Spleen (tissue), 11 donors: ENCODE data around the gene ANO4. TPM values are rescaled to one million over a fixed set of nuclear protein-coding genes. Genes with fewer than 3 reads are reported as not detected.

Source experiments
- DNase-seq: peaks from one replicate; pipeline ENCODE4 v3.0.0-alpha.2; 2020
- H3K27ac ChIP-seq, 8 donors: fragments of 200-600 bp; sonication (generic) in 7 of 8; 1 replicate in 4 of 8; 2 replicates in 4 of 8; pipeline versions ENCODE4 v1.5.0 to v1.8.0; 2016 to 2021; ENCODE audit warnings: inconsistent platforms in 4 of 8, mild to moderate bottlenecking in 4 of 8, moderate library complexity in 1 of 8
- H3K27me3 ChIP-seq, 7 donors: fragments of 200-600 bp; sonication (generic) in 6 of 7; replicated peaks in 1 of 7; 1 replicate in 4 of 7; 2 replicates in 3 of 7; pipeline versions ENCODE4 v1.5.0 to v1.8.0; 2016 to 2021; ENCODE audit warnings: inconsistent platforms in 3 of 7, mild to moderate bottlenecking in 1 of 7
- H3K36me3 ChIP-seq, 6 donors: fragments of 200-600 bp; sonication (generic) in 5 of 6; 1 replicate in 4 of 6; 2 replicates in 2 of 6; pipeline versions ENCODE4 v1.5.0 to v1.8.0; 2016 to 2021; ENCODE audit warnings: inconsistent platforms in 2 of 6
- H3K4me1 ChIP-seq, 6 donors: fragments of 200-600 bp; sonication (generic) in 5 of 6; 1 replicate in 3 of 6; 2 replicates in 3 of 6; pipeline versions ENCODE4 v1.5.0 to v1.8.0; 2016 to 2021; ENCODE audit warnings: inconsistent platforms in 3 of 6
- H3K4me3 ChIP-seq, 8 donors: fragments of 200-600 bp; sonication (generic) in 7 of 8; 1 replicate in 4 of 8; 2 replicates in 4 of 8; pipeline versions ENCODE4 v1.5.0 to v1.8.0; 2016 to 2021; ENCODE audit warnings: inconsistent platforms in 4 of 8, mild to moderate bottlenecking in 4 of 8, moderate library complexity in 2 of 8
- H3K9me3 ChIP-seq, 8 donors: fragments of 200-600 bp; sonication (generic) in 7 of 8; 1 replicate in 4 of 8; 2 replicates in 4 of 8; pipeline versions ENCODE4 v1.5.0 to v1.8.0; 2016 to 2021; ENCODE audit warnings: inconsistent platforms in 4 of 8
- CTCF ChIP-seq, 11 experiments: fragments of 200-600 bp in 7 of 11; fragments of 450-650 bp in 4 of 11; sonication (generic) in 4 of 11; IDR thresholded peaks in 8 of 11; conservative IDR thresholded peaks in 3 of 11; 1 replicate in 7 of 11; 2 replicates in 4 of 11; pipeline versions ENCODE4 v1.4.0 to v1.8.0; 2016 to 2021; ENCODE audit warnings: antibody characterized with exemption in 11 of 11, inconsistent platforms in 4 of 11, mild to moderate bottlenecking in 1 of 11
- POLR2A ChIP-seq, 3 donors: fragments of 450-650 bp; IDR thresholded peaks; one replicate each; pipeline ENCODE4 v1.5.1; 2017; ENCODE audit warnings: antibody characterized with exemption in 3 of 3, mild to moderate bottlenecking in 1 of 3
- POLR2AphosphoS5 ChIP-seq, 3 donors: sonication (generic); formaldehyde crosslinking; IDR thresholded peaks; one replicate each; pipeline ENCODE4 v1.5.1; 2017; ENCODE audit warnings: antibody characterized with exemption in 3 of 3
- WGBS, 5 donors: extraction: QIAGEN DNeasy Blood & Tissue Kit in 3 of 5; methylation state at CpG; one replicate each; pipeline versions ENCODE4 v1.1.5 to v1.1.7; 2013 to 2018; 5-methylcytosine and 5-hydroxymethylcytosine counted together
- intact Hi-C: fragments of 100-400 bp; cut with DNase I; formaldehyde crosslinking; loops from one replicate; pipeline ENCODE4 v1.15.0; 2023; ENCODE audit warnings: low total_unique reads
- polyA plus RNA-seq, 3 donors: library from polyadenylated mRNA; stranded (reverse); fragments of 200-250 nt; gene quantifications; one replicate each; pipeline ENCODE4 v1.2.1, GENCODE V29; 2013
- total RNA-seq, 7 donors: library from RNA; depleted of rRNA in 3 of 7; stranded (reverse); fragments of >200 nt in 3 of 7; fragmentation: NEBNext Ultra II Directional in 4 of 7; extraction: Animal tissue kit (Norgen Biotek cat#: 25700) in 4 of 7; gene quantifications; one replicate each; pipeline versions ENCODE4 v1.1.0 to v1.2.1, GENCODE V29; 2016 to 2021
- donor health status: healthy with polysubstance abuse.
- donor health status: DM: no; HTN: no; CAD: no; lungs with moderate emphysema.
- donor health status: DM: no; HTN: no; CAD: no.
- donor health status: Bipolar disorder and iron deficiency.
- donor health status: healthy.
- donor health status: DM: no; HTN: no; CAD: no.
- donor health status: DM: yes; HTN: yes; CAD: no.

The ANO4 gene
- total and polyA plus RNA-seq, 10 donors: 0.42 TPM; not detected in 9

GRCh38 chr12:101078536-101079285, 284.1 kb downstream of the ANO4 start:
- TF ChIP-seq POLR2AphosphoS5 (IDR thresholded peaks at IDR 0.05) (no peak), POLR2A (IDR thresholded peaks at IDR 0.05) (no peak), CTCF (IDR thresholded peaks at IDR 0.05 in 8 of 11, conservative IDR thresholded peaks at IDR 0.05 in 3 of 11) (no peak)
- DNase-seq: no peak
- intact Hi-C loops: no loop called here

GRCh38 chr12:101082706-101083105, 288.1 kb downstream of the ANO4 start:
- H3K36me3 ChIP-seq: no peaks in the 10 kb centered on the region
- H3K4me1 ChIP-seq: no peaks in the 10 kb centered on the region
- no peak for DNase-seq
- no peaks in the 10 kb centered on the region for H3K27me3 ChIP-seq
- H3K9me3 ChIP-seq: no peaks in the 10 kb centered on the region
- 46 to 81% (median 66%) methylated on average over 3 of the region's 3 CpGs for WGBS, 5 donors
- no peak overlapping the region for H3K27ac ChIP-seq
- no peak overlapping the region for H3K4me3 ChIP-seq
- TF ChIP-seq CTCF (IDR thresholded peaks at IDR 0.05 in 8 of 11, conservative IDR thresholded peaks at IDR 0.05 in 3 of 11) (no peak), POLR2A (IDR thresholded peaks at IDR 0.05) (no peak), POLR2AphosphoS5 (IDR thresholded peaks at IDR 0.05) (no peak)
- intact Hi-C loops: no loop called here

More at GRCh38 chr12:101078536-101079285, 284.1 kb downstream of the ANO4 start:
- H3K27me3 ChIP-seq: no peaks in the 10 kb centered on the region
- 66 to 83% (median 75%) methylated on average over 6 of the region's 6 CpGs for WGBS, 5 donors
- H3K4me3 ChIP-seq: no peak overlapping the region
- no peak overlapping the region for H3K27ac ChIP-seq
- H3K4me1 ChIP-seq: no peaks in the 10 kb centered on the region
- H3K9me3 ChIP-seq: no peaks in the 10 kb centered on the region
- H3K36me3 ChIP-seq: no peaks in the 10 kb centered on the region

- Histone ChIP-seq H3K27me3 (no peaks in the 10 kb centered on the region), H3K4me3 (no peak overlapping the region), H3K27ac (no peak overlapping the region), H3K4me1 (no peaks in the 10 kb centered on the region), H3K9me3 (no peaks in the 10 kb centered on the region), H3K36me3 (no peaks in the 10 kb centered on the region)
- no peak for DNase-seq
- intact Hi-C loops: no loop called here
- WGBS, 5 donors: 26 to 30% (median 28%) methylated on average over 10 to 11 of the region's 11 CpGs
- TF ChIP-seq POLR2A (IDR thresholded peaks at IDR 0.05): no peak
- no peak for TF ChIP-seq POLR2AphosphoS5 (IDR thresholded peaks at IDR 0.05)
- no peak for TF ChIP-seq CTCF (IDR thresholded peaks at IDR 0.05 in 8 of 11, conservative IDR thresholded peaks at IDR 0.05 in 3 of 11)
Observed at GRCh38 chr12:101086490-101087135, 292.0 kb downstream of the ANO4 start.

- 73 to 88% (median 81%) methylated on average over 5 of the region's 5 CpGs for WGBS, 5 donors
- Histone ChIP-seq H3K27ac (no peak overlapping the region), H3K27me3 (no peaks in the 10 kb centered on the region), H3K4me1 (no peaks in the 10 kb centered on the region), H3K9me3 (no peaks in the 10 kb centered on the region), H3K36me3 (no peaks in the 10 kb centered on the region), H3K4me3 (no peak overlapping the region)
- DNase-seq: no peak
- no peak for TF ChIP-seq POLR2AphosphoS5 (IDR thresholded peaks at IDR 0.05)
- no peak for TF ChIP-seq POLR2A (IDR thresholded peaks at IDR 0.05)
- no peak for TF ChIP-seq CTCF (IDR thresholded peaks at IDR 0.05 in 8 of 11, conservative IDR thresholded peaks at IDR 0.05 in 3 of 11)
- intact Hi-C loops: no loop called here
Observed at GRCh38 chr12:101087920-101088319, 293.3 kb downstream of the ANO4 start.
